Stimulated activated CD4-positive, alpha-beta T cell treated with anti-CD3 and anti-CD28 coated beads, Interleukin-15, amount 100 ng/mL, for 48 hours (primary cell): ENCODE measurements around the gene VIPR2.

Source experiments
- DNase-seq, 2 donors: peaks; one replicate each; pipeline ENCODE4 v3.0.0-alpha.2; 2020; ENCODE audit warnings: low read depth in 2 of 2

VIPR2 gene

DNA sequence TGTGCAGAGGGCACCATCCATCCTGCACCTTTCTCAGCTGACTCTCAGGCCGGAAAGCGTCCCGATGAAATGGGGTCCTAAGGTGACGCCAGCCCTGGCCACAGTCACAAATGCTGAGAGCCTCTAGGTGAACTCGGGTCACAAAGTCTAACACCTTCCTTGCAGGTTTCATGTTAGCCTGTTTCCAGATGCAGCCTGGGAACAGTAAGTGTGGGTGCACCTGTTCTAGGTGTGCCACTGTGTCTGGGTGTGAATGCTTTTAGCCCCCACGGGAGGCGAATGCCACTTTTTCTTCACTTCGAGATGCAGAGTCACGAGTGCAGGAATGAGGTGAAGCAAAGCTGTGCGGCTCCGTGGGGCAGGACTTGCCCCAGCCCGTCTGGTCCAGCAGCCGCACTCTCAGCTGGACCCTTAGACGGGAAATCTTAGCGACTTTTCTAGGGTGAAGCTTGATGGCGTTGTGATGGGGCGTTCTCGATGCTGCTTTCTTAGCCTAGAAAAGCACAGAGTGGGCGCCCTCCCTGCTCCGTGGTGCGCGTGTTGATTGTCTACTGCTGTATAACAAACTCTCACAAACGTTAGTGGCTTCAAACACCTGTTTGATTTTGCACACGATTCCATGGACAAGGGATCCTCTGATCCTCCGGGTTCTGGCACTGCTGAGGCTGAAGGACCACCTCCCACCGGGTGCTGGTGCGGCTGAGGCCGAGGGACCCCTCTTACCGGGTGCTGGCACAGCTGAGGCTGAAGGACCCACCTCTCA is 13.6 kb upstream of the VIPR2 start:
- DNase-seq, result no peak

DNA sequence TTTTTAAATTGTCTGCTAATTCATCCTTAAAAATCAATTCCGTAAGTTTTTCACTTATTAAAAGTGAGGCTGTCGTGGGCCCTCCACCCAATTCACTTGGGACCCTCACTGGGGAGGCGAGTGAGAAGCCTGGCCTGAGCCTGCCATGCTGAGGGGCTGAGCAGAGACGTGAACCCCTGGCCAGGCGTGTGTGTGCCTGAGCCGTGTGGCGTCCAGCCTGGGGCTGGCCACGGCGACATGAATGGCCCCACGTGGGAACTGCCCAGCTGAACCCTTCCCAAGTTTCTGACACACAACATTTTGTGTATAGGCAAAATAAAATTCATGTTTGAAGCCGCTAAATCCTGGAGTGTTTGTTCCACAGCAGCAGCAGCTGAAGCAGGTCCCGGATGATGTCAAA is 13.0 kb upstream of the VIPR2 start:
- no peak for DNase-seq

DNA sequence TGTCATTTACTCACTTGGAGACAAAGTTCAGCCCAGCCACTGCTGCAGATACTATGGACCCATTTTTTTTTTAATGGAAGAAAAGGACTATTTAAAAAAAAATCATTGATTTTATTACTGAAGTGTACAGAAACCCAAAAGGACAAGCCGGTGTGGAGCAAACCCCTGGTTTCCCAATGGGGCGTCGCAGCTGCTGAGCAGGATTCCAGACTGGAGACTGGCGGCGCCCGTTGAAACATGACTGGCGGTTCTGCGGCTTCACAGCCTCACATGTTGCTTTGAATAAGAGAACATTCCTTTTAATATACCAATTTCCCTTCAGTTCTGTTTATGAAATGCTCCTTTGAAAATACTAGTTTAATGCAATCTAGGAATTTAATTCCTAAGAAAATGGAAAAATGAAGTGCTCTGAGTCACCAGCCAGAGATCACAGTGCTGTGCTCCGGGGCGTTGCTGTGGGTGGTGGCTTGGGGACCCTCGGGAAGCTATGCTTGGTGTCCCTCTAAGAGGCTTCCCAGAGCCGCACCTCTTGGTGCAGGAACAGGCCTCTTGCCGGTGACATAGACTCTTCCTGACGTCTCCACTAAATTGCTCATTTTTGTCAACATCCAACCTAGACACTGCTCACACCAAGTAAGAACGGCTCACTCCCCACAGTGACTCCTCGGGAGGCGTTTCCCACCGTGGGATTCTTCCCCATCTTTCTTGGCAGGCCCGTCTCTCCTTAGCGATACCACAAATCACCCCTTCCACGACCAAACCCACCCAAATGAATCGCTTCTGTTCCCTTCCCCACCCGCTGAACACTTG is 12.0 kb upstream of the VIPR2 start:
- no peak for DNase-seq

DNA sequence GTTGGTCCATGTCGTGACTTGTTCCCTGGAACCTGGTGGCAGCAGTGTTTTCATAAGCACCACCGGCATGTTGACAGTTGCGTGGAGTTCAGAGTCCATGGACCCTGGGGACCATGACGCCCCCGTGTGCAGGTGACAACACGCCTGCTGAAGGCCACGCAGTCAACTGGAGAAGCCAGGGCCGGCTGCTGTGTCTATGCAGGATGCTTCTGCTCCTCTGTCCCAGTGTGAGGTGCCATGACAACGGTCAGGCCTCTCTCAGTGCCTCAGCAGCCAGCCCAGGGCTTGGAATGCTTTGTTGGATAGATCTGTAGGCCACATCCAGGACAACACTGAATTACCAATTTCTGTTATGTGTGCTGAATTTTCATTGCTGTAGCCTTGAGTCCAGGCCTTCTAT is 10.7 kb upstream of the VIPR2 start:
- no peak for DNase-seq

DNA sequence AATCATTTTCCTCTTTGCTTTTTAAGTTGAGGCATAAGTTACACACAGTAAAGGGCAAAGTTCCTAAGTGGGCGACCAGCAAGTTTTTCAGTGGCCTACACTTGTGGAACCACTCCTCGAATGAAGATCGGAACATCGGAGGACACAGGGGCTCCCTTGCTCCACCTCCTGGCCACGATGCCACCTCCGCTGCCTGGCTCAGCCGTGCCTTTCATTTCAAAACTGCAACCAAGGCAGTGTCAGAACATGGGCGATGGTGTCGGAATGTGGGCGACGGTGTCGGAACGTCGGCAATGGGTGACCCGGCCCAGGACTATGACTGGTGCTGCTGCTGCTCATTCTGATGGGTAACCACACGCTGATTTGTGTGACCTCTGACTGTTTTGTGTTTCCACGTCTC is 9.6 kb upstream of the VIPR2 start:
- DNase-seq, result no peak

DNA sequence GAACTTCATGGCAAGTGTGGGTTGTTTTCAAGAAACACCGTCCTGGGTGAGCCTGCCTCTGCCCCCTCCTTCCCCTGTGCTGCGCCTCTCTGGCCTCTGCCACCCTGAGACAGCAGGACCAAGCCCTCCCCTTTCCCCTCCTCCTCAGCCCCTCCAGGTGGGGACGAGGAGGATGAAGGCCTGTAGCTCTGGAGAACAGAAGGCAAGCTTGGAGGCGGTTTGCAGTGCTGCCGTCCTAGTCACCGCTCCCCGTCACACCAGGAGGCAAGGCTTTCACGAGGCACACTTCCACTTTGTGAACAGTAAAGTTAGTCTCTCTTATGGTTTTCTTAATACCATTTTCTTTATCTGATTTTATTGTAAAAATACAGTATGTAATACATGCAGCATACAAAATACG is 8.8 kb upstream of the VIPR2 start:
- DNase-seq, result no peak

DNA sequence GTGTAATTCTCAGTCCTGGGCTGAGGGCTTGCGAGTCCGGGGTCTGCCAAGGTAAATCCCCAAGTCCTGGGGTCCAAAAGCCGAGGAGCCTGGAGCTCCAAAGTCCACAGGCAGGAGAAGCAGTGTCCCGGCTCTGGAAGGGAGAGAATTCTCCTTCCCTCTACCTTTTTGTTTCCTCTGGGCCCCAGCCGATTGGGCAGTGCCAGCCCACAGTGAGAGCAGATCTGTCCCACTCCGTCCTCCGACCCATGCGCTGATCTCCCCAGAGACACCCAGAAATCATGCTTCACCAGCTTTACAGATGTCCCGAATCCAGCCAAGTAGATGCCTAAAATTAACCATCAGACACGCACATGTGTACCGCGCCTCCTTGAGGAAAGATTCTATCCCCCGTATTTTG is 8.1 kb upstream of the VIPR2 start:
- no peak for DNase-seq

DNA sequence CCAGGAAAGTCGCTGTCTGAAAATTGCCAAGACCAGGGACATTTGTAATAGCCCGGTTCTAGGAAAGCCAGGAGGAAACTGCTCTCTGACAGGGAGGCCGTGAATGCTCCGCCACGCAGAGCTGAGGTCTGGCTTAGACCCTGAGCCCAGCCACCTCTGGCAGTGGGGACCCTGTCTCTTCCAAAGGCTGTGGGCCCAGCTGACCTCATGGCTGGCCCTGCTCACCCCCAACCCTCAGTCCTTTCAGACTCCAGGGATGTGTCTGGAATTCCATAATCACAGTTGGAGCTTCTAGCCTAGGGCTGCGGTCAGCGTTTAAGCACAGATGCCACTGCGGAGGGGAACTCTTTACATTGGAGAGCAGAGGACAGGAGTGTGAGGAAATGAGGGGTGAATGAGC is 6.6 kb upstream of the VIPR2 start:
- no peak for DNase-seq

DNA sequence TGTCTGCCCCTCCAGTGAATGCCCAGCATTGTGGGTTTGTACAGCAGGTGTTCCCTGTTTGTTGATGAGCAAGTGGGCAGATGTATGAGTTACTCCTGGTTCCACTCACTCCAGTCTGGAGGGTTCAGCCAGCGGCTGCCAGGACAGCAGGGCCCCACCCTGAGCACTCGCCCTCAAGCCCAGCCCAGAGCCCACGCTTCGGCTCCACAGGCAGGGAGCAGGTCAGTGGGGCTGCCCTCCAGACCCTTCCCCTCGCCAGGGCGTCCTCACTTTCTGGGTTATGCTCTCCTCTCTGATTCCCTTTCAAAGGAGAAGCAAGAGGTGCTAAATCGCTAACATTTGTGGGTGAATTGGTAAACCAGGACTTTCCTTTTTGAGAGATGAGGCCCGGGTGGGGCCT is 4.8 kb upstream of the VIPR2 start:
- DNase-seq, result no peak

DNA sequence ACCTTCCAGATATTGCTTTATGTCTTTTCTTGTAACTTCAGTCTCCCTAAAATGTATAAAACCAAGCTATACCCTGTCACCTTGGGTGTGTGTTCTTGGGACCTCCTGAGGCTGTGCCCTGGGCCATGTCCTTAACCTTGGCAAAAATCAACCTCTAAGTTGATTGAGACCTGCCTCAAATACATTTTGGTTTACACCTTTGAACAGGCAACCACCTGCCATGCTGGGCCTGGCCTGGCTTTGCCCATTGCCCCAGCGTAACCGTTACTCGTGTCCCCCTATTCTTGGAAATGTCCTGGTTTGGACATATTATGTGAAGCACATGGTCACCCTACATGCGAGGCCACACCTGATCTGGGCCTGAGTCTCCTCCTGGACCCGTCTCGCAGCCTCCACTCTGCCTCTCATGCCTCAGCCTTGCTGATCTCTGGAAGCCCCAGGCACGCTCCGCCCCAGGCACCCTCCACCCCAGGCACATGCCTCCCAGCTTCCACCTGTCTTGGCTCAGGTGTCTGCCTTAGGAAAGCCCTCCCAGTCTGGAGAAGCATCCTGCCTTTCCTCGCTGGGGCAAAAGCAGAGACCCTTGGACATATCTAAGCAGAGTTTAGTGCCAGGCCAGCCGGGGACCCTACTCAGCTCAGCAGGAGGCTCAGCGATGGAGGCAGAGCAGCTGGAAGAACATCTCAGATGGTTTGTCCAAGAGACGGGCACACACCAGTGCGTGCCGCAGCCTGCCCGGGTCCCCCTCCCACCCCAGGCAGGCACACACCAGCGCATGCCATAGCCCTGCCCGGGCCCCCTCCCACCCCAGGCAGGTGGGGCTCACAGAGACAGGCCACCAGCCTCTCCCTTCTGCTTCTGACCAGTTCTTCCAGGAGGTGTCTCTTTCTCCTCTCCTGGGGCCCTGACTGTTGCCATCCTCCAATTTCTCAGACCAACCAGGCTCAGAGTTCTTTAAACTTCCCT is 4.0 kb upstream of the VIPR2 start:
- no peak for DNase-seq

DNA sequence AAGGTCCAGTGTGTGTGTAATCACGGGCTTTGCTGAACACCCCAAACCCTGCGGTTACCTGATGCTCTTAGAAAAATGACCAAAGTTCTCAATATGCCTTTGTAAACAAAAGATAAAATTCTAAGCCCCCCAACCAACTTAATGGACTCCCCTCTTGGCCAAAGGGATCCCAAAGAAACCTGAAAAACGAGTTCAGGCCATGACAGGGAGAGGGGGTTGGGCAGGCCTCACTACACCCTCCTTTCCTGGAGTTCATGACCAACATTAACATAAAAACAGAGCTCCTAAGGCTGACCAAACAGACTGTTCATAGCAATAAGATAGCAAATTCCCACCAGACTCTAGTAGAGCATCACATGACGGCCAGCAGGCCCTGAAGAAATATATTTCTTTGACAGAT is 3.0 kb upstream of the VIPR2 start:
- DNase-seq, result no peak

DNA sequence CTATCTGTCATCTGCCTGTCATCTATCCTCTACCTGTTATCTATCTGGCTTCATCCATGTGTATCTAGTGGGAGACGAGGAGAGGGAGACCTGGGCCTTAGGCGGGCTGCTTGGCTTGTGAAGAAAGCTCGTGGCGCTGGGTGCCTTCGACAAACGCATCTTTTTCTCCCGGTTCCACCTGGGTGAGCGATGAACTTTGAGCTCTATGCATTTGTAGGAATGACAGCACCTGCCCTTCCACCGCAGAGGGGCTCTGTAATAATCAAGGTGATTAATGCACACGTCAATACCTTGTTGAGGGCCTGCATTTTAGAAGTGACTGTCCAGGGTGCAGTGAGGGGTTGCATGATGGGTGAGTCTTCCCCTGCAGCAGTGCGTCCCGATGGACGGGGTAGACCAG is 2.6 kb upstream of the VIPR2 start:
- no peak for DNase-seq

DNA sequence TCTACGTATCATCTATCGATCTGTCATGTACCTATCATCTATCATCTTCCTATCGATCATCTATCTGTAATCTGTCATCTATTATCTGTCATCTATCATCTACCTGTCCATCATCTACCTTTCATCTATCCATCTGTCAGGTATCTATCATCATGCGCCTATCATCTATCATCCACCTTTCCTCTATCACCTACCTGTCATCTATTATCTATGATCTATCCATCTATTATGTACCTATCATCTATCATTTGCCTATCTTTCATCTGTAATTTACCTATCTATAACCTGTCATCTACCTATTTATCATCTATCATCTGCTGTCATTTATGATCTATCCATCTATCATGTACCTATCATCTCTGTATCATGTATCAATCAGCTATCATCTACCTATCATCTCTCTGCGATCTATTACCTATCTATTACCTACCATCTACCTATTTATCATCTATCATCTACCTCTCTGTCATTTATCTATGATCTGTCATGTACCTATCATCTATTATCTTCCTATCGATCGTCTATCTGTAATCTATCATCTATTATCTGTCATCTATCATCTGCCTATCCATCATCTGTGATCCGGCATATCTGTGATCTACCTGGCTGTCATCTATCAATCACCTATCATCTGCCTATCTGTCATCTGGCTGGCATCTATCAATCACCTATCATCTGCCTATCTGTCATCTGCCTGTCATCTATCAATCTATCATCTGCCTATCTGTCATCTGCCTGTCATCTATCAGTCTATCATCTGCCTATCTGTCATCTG is 1.6 kb upstream of the VIPR2 start:
- DNase-seq, result no peak

DNA sequence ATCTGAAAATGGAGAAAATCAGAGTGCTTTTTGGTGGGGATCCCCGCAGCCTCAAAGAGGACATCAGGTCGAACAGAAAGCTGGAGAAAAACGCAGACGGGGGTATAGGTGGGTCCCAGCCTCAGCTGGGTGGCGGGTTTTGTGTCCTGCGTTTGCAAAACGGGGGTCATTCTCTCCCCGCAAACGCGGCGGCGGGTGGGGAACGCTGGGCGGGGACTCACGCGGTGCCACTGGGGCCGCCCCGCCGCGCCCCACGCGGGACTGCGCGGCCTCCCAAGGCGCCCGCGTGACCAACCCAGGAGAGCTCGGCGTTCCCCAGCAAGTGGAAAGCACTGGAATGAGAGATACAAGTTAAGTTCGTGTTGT is 806 bp upstream of the VIPR2 start:
- no peak for DNase-seq

DNA sequence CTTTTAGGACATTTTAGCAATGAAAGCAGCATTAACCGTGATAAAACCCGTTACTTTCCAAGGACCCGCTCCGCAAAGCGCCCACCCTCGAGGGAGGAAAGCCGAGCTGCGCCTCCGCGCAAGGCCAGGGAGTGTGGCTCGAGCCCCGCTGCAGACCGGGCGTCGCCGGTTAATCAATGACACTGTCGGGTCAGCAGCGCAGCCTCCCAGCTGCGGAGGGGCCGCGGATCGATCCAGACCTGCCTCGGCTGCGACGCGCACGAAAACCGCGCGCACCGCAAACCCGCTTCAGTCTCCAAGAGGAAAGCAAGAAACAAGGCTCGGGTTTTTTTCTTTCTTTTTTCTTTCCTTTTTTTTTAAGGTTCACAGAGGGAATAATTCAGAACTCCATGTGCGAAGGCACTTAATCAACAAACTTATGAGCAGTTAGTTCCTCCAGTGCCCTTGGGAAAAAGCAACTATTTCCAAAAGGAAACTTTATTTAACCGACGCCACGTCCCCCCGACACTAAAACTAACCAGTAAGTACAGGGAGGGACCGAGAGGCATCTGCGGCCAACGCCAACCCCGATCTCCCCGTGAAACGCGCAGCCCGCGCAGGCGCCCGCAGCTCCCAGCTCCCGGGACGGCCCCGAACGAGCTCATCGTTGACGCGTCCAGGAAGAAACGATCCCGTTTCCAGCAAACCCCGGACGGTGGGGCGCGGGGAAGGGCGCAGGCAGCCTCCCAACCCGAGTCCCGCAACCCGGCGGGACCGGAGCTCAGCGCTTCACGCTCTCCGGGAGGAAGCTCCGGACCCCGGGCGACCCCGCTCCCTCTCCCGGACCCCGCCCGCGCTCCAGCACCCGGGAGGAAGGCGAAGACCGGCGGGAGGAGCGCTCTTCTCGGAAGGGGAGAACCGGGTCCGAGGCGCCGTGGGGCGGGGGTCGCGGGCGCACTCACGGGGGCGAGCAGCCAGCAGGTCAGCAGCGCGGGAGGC is 598 bp downstream of the VIPR2 start:
- peak in 1 of 2 donors; percentile 25 for DNase-seq

DNA sequence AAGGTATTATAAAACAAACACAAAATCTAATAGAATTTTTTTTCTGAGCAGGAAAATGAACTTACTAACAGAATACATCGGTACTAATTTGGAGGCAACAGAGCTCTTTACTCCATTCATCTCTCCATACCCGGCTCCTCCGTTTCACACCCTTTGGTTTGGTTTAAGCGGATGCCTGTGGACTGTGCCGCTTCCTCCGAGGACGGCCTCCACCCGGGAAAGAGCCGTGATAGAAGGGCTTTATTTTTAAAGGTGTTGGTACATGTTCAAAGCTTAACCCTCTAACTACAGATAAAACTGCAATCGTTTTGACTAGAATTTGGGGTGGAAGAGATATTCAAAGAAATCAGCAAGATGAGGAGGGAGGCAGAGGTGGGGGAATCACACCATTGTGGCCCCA is 1.9 kb downstream of the VIPR2 start:
- DNase-seq, result no peak

DNA sequence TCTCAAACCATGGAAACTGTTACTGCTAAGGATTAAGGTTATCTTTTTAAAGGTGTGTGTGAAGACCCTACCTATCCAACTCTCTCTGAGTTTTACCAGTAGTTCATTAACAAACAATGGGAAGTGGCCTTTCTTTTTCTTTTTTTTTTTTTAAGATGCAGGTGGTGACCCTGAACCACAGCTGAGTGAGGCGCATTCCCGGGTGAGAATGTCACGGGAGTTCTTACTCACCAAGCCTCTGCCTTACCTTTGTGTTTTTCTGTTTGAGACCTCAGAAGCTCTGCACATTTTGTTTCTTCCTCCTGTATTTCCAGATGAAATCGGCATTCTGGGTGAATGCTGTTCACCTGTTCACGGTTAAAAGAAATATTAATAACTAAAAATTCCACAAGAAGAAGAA is 2.5 kb downstream of the VIPR2 start:
- no peak for DNase-seq

DNA sequence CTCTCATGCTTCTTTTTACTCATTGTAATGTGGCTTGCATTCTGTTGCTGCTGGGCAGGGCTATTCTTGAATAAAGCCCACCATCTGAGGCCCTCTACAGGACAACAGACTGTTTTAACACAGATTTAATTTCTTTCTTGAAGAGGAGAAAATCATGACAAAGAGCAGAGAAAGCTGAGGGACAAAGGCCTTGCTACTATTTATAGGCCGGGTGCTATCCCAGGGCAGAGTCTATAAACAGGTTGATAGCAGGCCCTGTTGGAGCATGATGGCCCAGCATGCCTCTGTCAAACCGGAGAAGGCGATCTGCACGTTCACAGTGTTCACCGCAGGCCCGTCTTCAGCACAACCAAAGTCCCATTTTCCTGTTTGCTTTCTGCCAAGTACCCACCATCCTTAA is 3.0 kb downstream of the VIPR2 start:
- DNase-seq, result no peak

DNA sequence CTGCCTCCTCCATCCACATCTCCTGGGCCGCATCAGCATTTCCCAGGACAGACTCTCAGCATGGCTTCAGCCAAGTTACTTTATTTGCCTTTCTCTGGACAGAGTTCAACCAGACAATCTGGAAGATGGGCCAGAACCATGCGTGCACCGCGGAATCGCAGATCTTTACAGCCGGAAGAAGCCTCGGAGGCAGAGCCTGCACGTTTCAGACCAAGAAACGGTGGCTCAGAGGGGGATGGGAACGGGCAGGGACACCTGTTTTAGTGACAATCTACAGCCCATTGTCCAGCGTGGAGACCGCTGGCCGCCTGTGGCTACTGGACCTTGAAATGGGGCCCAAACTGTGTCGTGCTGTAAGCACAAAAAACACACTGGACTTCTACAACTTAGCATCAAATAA is 3.5 kb downstream of the VIPR2 start:
- DNase-seq, result no peak

DNA sequence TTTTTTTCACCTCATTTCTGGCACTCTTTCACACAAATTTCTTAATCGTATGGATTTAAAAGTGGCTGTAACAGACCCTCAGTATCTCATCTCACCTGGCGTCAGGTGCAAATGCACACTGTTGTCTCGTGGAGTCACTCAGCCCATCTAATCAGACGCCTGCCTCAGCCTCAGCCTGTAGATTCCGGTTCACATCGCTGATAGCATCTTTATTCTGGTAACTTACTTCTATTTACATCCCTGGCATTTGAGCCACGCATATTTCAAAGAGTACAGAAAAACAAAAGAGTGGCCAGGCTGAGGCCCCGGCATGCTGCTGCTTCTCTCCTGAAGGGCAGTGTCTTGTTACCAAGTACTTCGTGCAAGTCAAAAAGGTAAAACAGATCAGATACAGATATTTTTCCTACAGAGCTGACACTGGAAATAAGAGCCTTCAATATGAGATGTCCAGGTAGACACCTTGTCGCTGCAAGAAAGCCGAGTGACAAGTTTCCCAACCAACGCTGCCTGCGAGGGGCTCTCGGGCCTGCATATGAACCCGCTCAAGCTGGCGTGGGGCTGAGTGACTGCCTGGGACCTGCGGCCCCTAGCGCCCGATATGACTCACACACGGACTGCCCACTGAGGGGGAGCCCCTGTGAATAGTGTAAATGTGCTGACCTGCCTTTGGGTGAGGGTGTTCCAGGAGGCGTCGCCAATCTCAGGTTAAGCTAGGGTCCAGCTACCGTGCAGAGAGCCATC is 4.3 kb downstream of the VIPR2 start:
- no peak for DNase-seq
